Progenitor cell of endocrine pancreas (in vitro differentiated cells): ENCODE measurements around the gene SRSF8. TPM values are rescaled to one million over a fixed set of nuclear protein-coding genes. Genes with fewer than 3 reads are reported as not detected.
A peak's percentile ranks its signal among the peaks of the same experiment; 100 is the strongest.
"Not testable (repeated sequence)": the region's sequence is repeated elsewhere in the genome, so short reads cannot be mapped to it uniquely, and the experiment has no call there.

Source experiments
- DNase-seq: peaks from one replicate; pipeline ENCODE4 v3.0.0; 2021; ENCODE audit warnings: low spot score; ENCODE audit not compliant: unreplicated experiment
- H3K27ac Mint-ChIP-seq: 2 replicates; pipeline ENCODE4 v1.8.0; 2021; ENCODE audit warnings: mild to moderate bottlenecking, moderate library complexity, mixed read lengths
- H3K27me3 Mint-ChIP-seq: 2 replicates; pipeline ENCODE4 v1.8.0; 2021; ENCODE audit warnings: mixed read lengths
- H3K36me3 Mint-ChIP-seq: 2 replicates; pipeline ENCODE4 v1.8.0; 2022; ENCODE audit warnings: mixed read lengths; ENCODE audit not compliant: insufficient read depth
- H3K4me1 Mint-ChIP-seq: 2 replicates; pipeline ENCODE4 v1.8.0; 2021; ENCODE audit warnings: low read depth, mixed read lengths
- H3K4me3 Mint-ChIP-seq: 2 replicates; pipeline ENCODE4 v1.8.0; 2021; ENCODE audit warnings: low read depth, mild to moderate bottlenecking, moderate library complexity, mixed read lengths
- H3K9me3 Mint-ChIP-seq: 2 replicates; pipeline ENCODE4 v1.8.0; 2021; ENCODE audit warnings: low read depth, mixed read lengths
- CTCF ChIP-seq: fragments of 200-600 bp; sonication (generic); IDR thresholded peaks from one replicate; pipeline ENCODE4 v1.5.0; 2021; ENCODE audit warnings: antibody characterized with exemption, mild to moderate bottlenecking; ENCODE audit not compliant: unreplicated experiment
- long read RNA-seq: library from polyadenylated mRNA; unstranded; transcript quantifications from one replicate; pipeline ENCODE4 v2.0.0, GENCODE V29; 2020
- total RNA-seq: library from RNA; stranded (reverse); gene quantifications from 2 replicates; pipeline ENCODE4 v1.2.1, GENCODE V29; 2021

SRSF8 gene, protein sequence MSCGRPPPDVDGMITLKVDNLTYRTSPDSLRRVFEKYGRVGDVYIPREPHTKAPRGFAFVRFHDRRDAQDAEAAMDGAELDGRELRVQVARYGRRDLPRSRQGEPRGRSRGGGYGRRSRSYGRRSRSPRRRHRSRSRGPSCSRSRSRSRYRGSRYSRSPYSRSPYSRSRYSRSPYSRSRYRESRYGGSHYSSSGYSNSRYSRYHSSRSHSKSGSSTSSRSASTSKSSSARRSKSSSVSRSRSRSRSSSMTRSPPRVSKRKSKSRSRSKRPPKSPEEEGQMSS
- total RNA-seq, result 42.4 and 43.4 TPM in 2 replicates
- long read RNA-seq, full-length matches to known transcripts, result 31 of 34 reads
- long read RNA-seq, partial matches to known transcripts, result 2 of 34 reads
- long read RNA-seq, other reads (novel, unspliced or antisense), result 1 of 34 reads

- Mint-ChIP-seq H3K27ac (peak within 1 kb of the TSS; percentile 98), H3K36me3 (peaks cover 8% of the 10 kb centered on the region), H3K4me1 (peaks cover 14% of the 10 kb centered on the region), H3K9me3 (peaks cover 6% of the 10 kb centered on the region), H3K27me3 (peaks cover 9% of the 10 kb centered on the region), H3K4me3 (peak within 1 kb of the TSS; percentile 96)
- DNase-seq, result no peak
- no peak for TF ChIP-seq CTCF
Observed at GRCh38 chr11:95066716-95067038, at the start of gene SRSF8. Gene SRSF8, plus strand, starts transcription at chr11:95066919. Its CDS starts 308 bp downstream, at chr11:95067227.

DNA sequence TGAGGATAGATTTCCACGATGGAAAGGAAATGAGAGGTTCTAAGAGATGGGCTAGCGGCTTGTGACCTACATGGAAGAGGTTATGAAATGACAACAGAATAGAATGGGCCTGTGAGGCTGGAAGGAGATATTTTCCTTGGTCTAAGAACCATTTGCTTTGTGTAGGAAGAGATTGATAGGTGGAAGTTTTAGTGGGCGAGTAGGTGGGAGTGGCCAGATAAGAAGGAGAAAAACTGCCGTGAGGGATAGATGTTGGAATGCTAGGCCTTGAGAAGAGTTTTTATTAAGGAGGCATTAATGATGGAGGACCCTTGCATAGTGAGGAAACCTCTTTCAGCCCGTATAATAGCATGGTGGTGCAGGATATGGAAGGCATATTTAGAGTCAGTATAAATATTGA is 45.3 kb upstream of the SRSF8 start:
- not testable (repeated sequence) for H3K4me3 Mint-ChIP-seq, DNase-seq, H3K9me3 Mint-ChIP-seq, H3K36me3 Mint-ChIP-seq, H3K27me3 Mint-ChIP-seq, H3K4me1 Mint-ChIP-seq, H3K27ac Mint-ChIP-seq

GRCh38 chr11:95024958-95025357 is 41.8 kb upstream of the SRSF8 start, which contains the start of gene KDM4E:
Gene KDM4E, plus strand, starts transcription at chr11:95025258. Its CDS starts 300 bp downstream, at chr11:95025558.
- no peaks in the 10 kb centered on the region for H3K36me3 Mint-ChIP-seq

GRCh38 chr11:95025594-95025993 is 41.1 kb upstream of the SRSF8 start:
- H3K36me3 Mint-ChIP-seq, DNase-seq, H3K27me3 Mint-ChIP-seq, H3K4me3 Mint-ChIP-seq, H3K27ac Mint-ChIP-seq, H3K4me1 Mint-ChIP-seq, H3K9me3 Mint-ChIP-seq: not testable (repeated sequence)

More at GRCh38 chr11:95024958-95025357, 41.8 kb upstream of the SRSF8 start, which contains the start of gene KDM4E:
- Mint-ChIP-seq H3K4me1 (no peaks in the 10 kb centered on the region), H3K27me3 (no peaks in the 10 kb centered on the region), H3K9me3 (no peaks in the 10 kb centered on the region), H3K4me3 (no peak within 1 kb of the TSS), H3K27ac (no peak within 1 kb of the TSS)
- no peak for TF ChIP-seq CTCF
- no peak for DNase-seq

DNA sequence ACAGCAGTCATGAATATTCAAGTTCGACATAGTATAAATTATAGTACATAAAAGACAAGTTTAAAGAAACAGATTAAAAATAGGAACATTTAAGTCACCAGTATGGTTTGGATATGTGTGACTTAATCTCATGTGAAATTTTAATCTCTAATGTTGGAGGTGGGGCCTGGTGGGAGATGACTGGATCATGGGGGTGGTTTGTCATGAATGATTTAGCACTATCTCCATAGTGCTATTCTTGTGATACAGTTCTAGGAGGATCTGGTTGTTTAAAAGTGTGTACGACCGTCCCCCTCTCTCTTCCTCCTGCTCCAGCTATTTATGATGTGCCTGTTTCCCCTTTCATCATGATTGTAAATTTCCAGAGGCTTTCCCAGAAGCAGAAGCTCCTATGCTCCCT is 38.4 kb upstream of the SRSF8 start:
- no peaks in the 10 kb centered on the region for H3K9me3 Mint-ChIP-seq
- H3K4me3 Mint-ChIP-seq, result no peak overlapping the region
- no peak for DNase-seq
- H3K36me3 Mint-ChIP-seq, result no peaks in the 10 kb centered on the region
- no peak for TF ChIP-seq CTCF
- no peaks in the 10 kb centered on the region for H3K27me3 Mint-ChIP-seq
- no peaks in the 10 kb centered on the region for H3K4me1 Mint-ChIP-seq
- H3K27ac Mint-ChIP-seq, result no peak overlapping the region

DNA sequence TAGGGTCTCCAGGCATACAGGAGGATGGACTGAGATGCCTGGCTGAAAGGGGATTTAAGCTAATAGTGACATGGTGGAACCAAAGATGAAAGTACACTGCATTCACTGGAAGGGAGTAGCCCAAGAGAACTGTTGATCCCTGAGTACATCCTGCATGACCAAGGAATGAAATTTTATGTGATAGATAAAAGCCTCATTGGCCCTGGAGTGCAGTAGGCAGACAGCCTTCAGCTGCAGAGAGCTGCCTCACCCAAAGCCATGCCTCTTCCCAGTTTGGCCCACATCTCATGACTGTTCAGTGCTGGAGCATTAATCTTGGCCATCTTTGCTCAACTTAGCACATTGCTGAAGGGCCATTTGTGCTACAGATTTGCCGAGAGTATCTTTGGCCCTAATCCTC is 33.7 kb upstream of the SRSF8 start:
- DNase-seq, result no peak
- Mint-ChIP-seq H3K36me3 (no peaks in the 10 kb centered on the region), H3K27ac (no peak overlapping the region), H3K27me3 (peaks cover 11% of the 10 kb centered on the region), H3K9me3 (peaks cover under 1% of the 10 kb centered on the region), H3K4me1 (no peaks in the 10 kb centered on the region), H3K4me3 (no peak overlapping the region)
- no peak for TF ChIP-seq CTCF
